Parathyroid adenoma (tissue), 2 donors: ENCODE data around the gene HAUS1.
"Not testable (repeated sequence)": the region's sequence is repeated elsewhere in the genome, so short reads cannot be mapped to it uniquely, and the experiment has no call there.

ENCODE experiments used
- H2AFZ ChIP-seq: fragments of 300-600 bp; sonication (generic); one replicate; pipeline ENCODE4 v1.7.0; 2017; ENCODE audit warnings: antibody characterized with exemption, mild to moderate bottlenecking
- H3K27ac ChIP-seq: fragments of 300-600 bp; sonication (generic); one replicate; pipeline ENCODE4 v1.7.0; 2017
- H3K27me3 ChIP-seq: fragments of 300-600 bp; sonication (generic); one replicate; pipeline ENCODE4 v1.7.0; 2017; ENCODE audit warnings: low read length; ENCODE audit not compliant: control insufficient read depth, insufficient read depth
- H3K36me3 ChIP-seq: fragments of 300-600 bp; sonication (generic); one replicate; pipeline ENCODE4 v1.7.0; 2017; ENCODE audit warnings: low read length; ENCODE audit not compliant: control insufficient read depth, insufficient read depth
- H3K4me1 ChIP-seq: fragments of 300-600 bp; sonication (generic); one replicate; pipeline ENCODE4 v1.7.0; 2017; ENCODE audit warnings: control low read depth
- H3K4me2 ChIP-seq: fragments of 300-600 bp; sonication (generic); one replicate; pipeline ENCODE4 v1.7.0; 2017; ENCODE audit warnings: low read length
- H3K4me3 ChIP-seq: fragments of 300-600 bp; sonication (generic); one replicate; pipeline ENCODE4 v1.7.0; 2017; ENCODE audit warnings: low read depth, low read length
- H3K79me2 ChIP-seq: fragments of 300-600 bp; sonication (generic); one replicate; pipeline ENCODE4 v1.7.0; 2017; ENCODE audit warnings: control low read depth
- H3K9ac ChIP-seq: fragments of 300-600 bp; sonication (generic); one replicate; pipeline ENCODE4 v1.7.0; 2017; ENCODE audit warnings: mild to moderate bottlenecking
- H3K9me3 ChIP-seq: fragments of 300-600 bp; sonication (generic); one replicate; pipeline ENCODE4 v1.7.0; 2017; ENCODE audit warnings: low read length; ENCODE audit not compliant: control insufficient read depth
- CTCF ChIP-seq: fragments of 300-600 bp; sonication (generic); IDR thresholded peaks from one replicate; pipeline ENCODE4 v1.7.0; 2017; ENCODE audit warnings: antibody characterized with exemption, mild to moderate bottlenecking
- donor health status: primary hyperparathyroidism.

HAUS1 gene

GRCh38 chr18:46110406-46110805, 6.2 kb downstream of the HAUS1 start:
- Histone ChIP-seq H3K36me3 (no peaks in the 10 kb centered on the region), H3K4me3 (no peak overlapping the region), H3K9me3 (no peaks in the 10 kb centered on the region), H3K9ac (no peak overlapping the region), H3K79me2 (no peaks in the 10 kb centered on the region), H3K27me3 (no peaks in the 10 kb centered on the region), H3K4me1 (peaks cover 8% of the 10 kb centered on the region), H3K4me2 (no peak overlapping the region), H3K27ac (no peak overlapping the region), H2AFZ (no peak overlapping the region)
- no peak for TF ChIP-seq CTCF

- TF ChIP-seq CTCF: no peak
- Histone ChIP-seq H3K79me2 (no peaks in the 10 kb centered on the region), H3K27ac (peak overlapping the region; percentile 54), H3K27me3 (no peaks in the 10 kb centered on the region), H2AFZ (no peak overlapping the region), H3K36me3 (no peaks in the 10 kb centered on the region), H3K9ac (no peak overlapping the region), H3K4me3 (peak overlapping the region; percentile 37), H3K4me1 (peaks cover 8% of the 10 kb centered on the region), H3K9me3 (no peaks in the 10 kb centered on the region), H3K4me2 (peak overlapping the region; percentile 64)
Observed at GRCh38 chr18:46113751-46114150, 9.6 kb downstream of the HAUS1 start.

GRCh38 chr18:46126625-46127024, 22.4 kb downstream of the HAUS1 start:
- H3K79me2 ChIP-seq, H3K4me1 ChIP-seq, H3K36me3 ChIP-seq, H3K9ac ChIP-seq, H3K4me2 ChIP-seq, H2AFZ ChIP-seq, H3K9me3 ChIP-seq, H3K4me3 ChIP-seq, H3K27ac ChIP-seq, H3K27me3 ChIP-seq: not testable (repeated sequence)

- Histone ChIP-seq H2AFZ (no peak overlapping the region), H3K27ac (no peak overlapping the region), H3K36me3 (no peaks in the 10 kb centered on the region), H3K9ac (no peak overlapping the region), H3K4me2 (no peak overlapping the region), H3K79me2 (no peaks in the 10 kb centered on the region), H3K4me3 (no peak overlapping the region), H3K4me1 (peaks cover 5% of the 10 kb centered on the region), H3K27me3 (no peaks in the 10 kb centered on the region), H3K9me3 (no peaks in the 10 kb centered on the region)
- TF ChIP-seq CTCF: no peak
Observed at GRCh38 chr18:46130061-46130460, 25.9 kb downstream of the HAUS1 start.

- not testable (repeated sequence) for H3K4me3 ChIP-seq, H2AFZ ChIP-seq, H3K9ac ChIP-seq, H3K36me3 ChIP-seq, H3K9me3 ChIP-seq, H3K79me2 ChIP-seq, H3K4me2 ChIP-seq, H3K4me1 ChIP-seq, H3K27me3 ChIP-seq, H3K27ac ChIP-seq
Observed at GRCh38 chr18:46130549-46130948, 26.4 kb downstream of the HAUS1 start.

- no peak overlapping the region for H3K9ac ChIP-seq
- no peaks in the 10 kb centered on the region for H3K9me3 ChIP-seq
- H3K4me3 ChIP-seq: no peak overlapping the region
- no peaks in the 10 kb centered on the region for H3K79me2 ChIP-seq
- H3K27ac ChIP-seq: no peak overlapping the region
- peaks cover 11% of the 10 kb centered on the region for H3K4me1 ChIP-seq
- H3K27me3 ChIP-seq: no peaks in the 10 kb centered on the region
- no peaks in the 10 kb centered on the region for H3K36me3 ChIP-seq
- H2AFZ ChIP-seq: no peak overlapping the region
- H3K4me2 ChIP-seq: no peak overlapping the region
- TF ChIP-seq CTCF: no peak
Observed at GRCh38 chr18:46133534-46133933, 29.3 kb downstream of the HAUS1 start.
